PC-9 (cell line): Measurements from ENCODE around the gene NUDT3.

Experiments
- EZH2 ChIP-seq: fragments of 200-600 bp; sonication (generic); IDR thresholded peaks from 2 replicates; pipeline ENCODE4 v1.8.0; 2017; ENCODE audit warnings: antibody characterized with exemption, low read depth
- TF ChIP-seq, protein P1 (sequence below): fragments of 200-600 bp; sonication (generic); conservative IDR thresholded peaks from 2 replicates; pipeline ENCODE4 v1.6.1; 2017; ENCODE audit warnings: mixed run types, antibody characterized with exemption, mild to moderate bottlenecking, moderate library complexity

DNA sequence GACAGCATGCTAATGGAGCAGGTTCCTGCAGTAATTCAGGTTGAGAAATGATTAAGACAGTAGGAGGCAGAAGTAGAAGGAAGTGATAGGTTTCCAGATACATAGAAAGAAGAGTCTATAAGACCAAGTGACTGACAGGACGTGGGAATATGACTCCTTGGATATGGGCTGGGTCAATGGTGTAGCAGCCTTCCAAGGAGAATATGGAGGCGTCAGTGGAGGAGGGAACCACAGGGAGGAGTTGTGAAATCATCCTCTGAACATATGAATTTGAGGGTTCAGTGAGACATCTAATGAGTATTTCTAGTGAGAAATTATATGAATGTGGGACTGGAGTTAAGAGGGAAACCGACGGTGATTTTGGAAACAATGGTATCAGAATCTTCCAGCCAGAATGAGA, 43.3 kb downstream of the NUDT3 start:
- TF ChIP-seq, protein P1, sequence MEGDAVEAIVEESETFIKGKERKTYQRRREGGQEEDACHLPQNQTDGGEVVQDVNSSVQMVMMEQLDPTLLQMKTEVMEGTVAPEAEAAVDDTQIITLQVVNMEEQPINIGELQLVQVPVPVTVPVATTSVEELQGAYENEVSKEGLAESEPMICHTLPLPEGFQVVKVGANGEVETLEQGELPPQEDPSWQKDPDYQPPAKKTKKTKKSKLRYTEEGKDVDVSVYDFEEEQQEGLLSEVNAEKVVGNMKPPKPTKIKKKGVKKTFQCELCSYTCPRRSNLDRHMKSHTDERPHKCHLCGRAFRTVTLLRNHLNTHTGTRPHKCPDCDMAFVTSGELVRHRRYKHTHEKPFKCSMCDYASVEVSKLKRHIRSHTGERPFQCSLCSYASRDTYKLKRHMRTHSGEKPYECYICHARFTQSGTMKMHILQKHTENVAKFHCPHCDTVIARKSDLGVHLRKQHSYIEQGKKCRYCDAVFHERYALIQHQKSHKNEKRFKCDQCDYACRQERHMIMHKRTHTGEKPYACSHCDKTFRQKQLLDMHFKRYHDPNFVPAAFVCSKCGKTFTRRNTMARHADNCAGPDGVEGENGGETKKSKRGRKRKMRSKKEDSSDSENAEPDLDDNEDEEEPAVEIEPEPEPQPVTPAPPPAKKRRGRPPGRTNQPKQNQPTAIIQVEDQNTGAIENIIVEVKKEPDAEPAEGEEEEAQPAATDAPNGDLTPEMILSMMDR: no peak
- TF ChIP-seq EZH2: no peak
